A549 treated with AZD2906 at 1 μM for 4 hours (cell line): ENCODE measurements around the gene SELENON. TPM values are rescaled to one million over a fixed set of nuclear protein-coding genes. Genes with fewer than 3 reads are reported as not detected.

ENCODE experiments used
- total RNA-seq: library from RNA; stranded (reverse); fragments of 200-300 nt; extraction: Qiagen RNA extraction; gene quantifications from 5 replicates; pipeline ENCODE4 v1.2.3, GENCODE V29; 2022

The SELENON gene, protein sequence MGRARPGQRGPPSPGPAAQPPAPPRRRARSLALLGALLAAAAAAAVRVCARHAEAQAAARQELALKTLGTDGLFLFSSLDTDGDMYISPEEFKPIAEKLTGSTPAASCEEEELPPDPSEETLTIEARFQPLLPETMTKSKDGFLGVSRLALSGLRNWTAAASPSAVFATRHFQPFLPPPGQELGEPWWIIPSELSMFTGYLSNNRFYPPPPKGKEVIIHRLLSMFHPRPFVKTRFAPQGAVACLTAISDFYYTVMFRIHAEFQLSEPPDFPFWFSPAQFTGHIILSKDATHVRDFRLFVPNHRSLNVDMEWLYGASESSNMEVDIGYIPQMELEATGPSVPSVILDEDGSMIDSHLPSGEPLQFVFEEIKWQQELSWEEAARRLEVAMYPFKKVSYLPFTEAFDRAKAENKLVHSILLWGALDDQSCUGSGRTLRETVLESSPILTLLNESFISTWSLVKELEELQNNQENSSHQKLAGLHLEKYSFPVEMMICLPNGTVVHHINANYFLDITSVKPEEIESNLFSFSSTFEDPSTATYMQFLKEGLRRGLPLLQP
- total RNA-seq = 60.2 to 65.1 TPM (median 63.4 TPM) in 5 replicates

GRCh38 chr1:25799935-25800702 lies at the start of gene SELENON:
Gene SELENON, plus strand, starts transcription at chr1:25800193. Its CDS starts 38 bp downstream, at chr1:25800231.

DNA sequence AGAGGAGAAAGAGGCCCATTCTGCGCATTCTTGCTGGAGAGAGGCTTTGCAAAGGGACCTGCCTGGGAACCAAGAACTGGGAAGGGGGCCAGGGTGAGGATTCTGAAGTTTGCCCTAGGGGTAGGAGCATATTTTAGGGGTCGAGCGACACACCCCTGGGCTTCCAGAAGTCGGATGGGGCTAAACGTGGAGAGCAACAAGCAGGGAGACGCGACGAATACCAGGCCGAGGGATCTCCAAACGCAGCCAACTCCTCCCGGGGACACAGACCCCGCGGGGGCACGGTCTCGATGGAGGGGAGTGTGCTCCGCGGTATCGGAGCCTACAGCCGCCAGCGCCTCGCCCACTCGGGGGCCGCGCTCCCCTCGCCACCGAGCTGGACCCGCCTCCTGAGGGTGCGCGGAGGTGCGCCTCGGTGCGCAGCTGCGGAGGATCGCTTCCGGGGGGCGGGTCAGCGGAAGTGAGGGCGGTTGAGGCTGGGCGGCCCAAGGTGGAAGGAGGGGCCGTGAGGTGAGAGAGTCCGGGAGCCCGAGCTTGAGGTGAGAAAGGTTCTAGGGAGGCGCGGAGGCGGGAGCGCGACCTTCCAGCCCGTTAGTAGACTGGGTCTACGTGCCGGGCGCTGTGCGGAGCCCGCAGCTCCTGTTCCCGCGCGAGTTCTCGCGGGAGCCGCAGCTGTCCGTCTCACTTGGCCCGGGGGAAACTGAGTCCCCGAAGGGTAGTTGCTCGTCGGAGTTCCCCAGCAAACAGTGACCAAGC lies 19.7 kb downstream of the SELENON start, which contains the start of gene MTFR1L:
Gene MTFR1L, plus strand, starts transcription at position 464 of the 756 bp plus-strand sequence. CDS start 3,151 bp downstream, outside the sequence.

DNA sequence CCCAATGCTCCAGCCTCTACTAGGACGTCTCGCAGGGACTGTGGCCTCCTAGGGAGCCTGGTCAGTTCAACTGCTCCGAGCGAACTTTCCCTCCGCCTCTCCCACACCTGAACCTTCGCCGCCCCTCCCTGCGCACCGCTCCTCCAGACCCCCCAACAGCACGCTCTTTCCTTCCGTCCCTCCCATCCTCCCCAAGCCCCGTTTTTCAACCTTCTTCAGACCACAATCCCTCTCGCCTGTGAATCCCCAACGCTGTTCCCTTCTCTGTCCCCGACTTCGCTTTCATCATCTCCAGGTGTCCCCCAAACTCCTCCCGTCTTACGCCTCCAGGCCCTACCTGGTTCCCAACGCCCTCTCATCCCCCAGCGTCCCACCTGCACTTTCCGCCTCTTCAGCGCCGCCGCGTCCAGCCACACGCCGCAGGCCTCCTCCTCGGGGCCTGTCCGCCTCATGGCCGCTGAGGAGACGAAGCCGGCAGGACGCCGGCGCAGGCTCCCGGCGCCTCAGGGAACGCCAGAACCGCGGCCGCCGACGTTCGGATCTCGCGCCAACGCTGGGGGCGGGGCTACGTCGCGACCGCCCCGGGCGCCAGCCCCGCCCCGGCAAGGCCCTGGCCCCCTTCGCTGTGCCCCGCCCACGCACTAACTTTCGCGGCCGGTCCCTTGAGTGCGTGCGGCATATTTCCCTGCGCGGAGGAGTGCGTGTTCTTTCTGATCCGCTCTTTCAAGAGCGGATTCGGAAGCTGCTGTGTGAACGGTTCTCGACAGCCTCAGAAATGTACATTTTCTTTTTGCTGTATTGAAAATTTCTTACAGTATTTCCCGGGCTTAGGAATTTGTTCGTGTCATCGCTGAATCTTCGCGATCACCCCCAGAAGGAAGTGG lies 59.2 kb downstream of the SELENON start, which contains the start of gene AUNIP:
Gene AUNIP, minus strand, starts transcription at position 552 of the 884 bp plus-strand sequence. Its CDS starts 100 bp downstream, at position 452.

Other genes starting within 250 kb of the SELENON start
- gene MAN1C1, start 183.4 kb upstream of the SELENON start, total RNA-seq = 0.62 to 0.96 TPM (median 0.77 TPM) in 5 replicates
- 24.9 to 29.6 TPM (median 25.6 TPM) in 5 replicates for gene MTFR1L, start 19.8 kb downstream of the SELENON start, total RNA-seq
- gene AUNIP, start 59.3 kb downstream of the SELENON start, total RNA-seq = 8.3 to 9.4 TPM (median 8.7 TPM) in 5 replicates
- 6.4 to 9.2 TPM (median 8.3 TPM) in 5 replicates for gene PAQR7, start 75.5 kb downstream of the SELENON start, total RNA-seq
- 217 to 224 TPM (median 220 TPM) in 5 replicates for gene STMN1, start 106.2 kb downstream of the SELENON start, total RNA-seq
- 7.2 to 8.3 TPM (median 8.0 TPM) in 5 replicates for gene PAFAH2, start 197.9 kb downstream of the SELENON start, total RNA-seq
- 0.01 to 0.02 TPM in 2 of 5 replicates, not detected in the others for gene EXTL1, start 221.6 kb downstream of the SELENON start, total RNA-seq
- gene SLC30A2, start 245.9 kb downstream of the SELENON start, total RNA-seq = 0.26 to 0.70 TPM (median 0.38 TPM) in 5 replicates